Hypothalamus (tissue), 51 donors: Measurements from ENCODE around the gene ZNF71.
A peak's percentile ranks its signal among the peaks of the same experiment; 100 is the strongest.

Experiments
- DNase-seq, 51 donors: peaks; one replicate each; lab custom pipeline; 2025; lab: John Stamatoyannopoulos, UW

The ZNF71 gene

GRCh38 chr19:56594783-56595547 lies at the start of gene ZNF71:
TSS of gene ZNF71 (plus strand) at chr19:56595302. CDS start at chr19:56601559, 6,257 bp downstream.
- peak; percentile 24 to 91 (median 80) for DNase-seq

GRCh38 chr19:56547535-56547934 lies 47.6 kb upstream of the ZNF71 start:
- no peak for DNase-seq

- DNase-seq, result no peak
These were observed 40.7 kb upstream of the ZNF71 start for GRCh38 chr19:56554272-56554869.

GRCh38 chr19:56562766-56563165 lies 32.3 kb upstream of the ZNF71 start:
- no peak for DNase-seq

GRCh38 chr19:56566904-56567273 lies 28.2 kb upstream of the ZNF71 start:
- DNase-seq, result peak in 24 of 51 donors; percentile 8 to 67 (median 44)

GRCh38 chr19:56567274-56568120 lies 27.6 kb upstream of the ZNF71 start, which contains the start of gene ZNF470:
TSS of gene ZNF470 (plus strand) at chr19:56567468. CDS start at chr19:56570312, 2,844 bp downstream.
- peak; percentile 47 to 95 (median 87) for DNase-seq

GRCh38 chr19:56572589-56572988 lies 22.5 kb upstream of the ZNF71 start:
- no peak for DNase-seq

GRCh38 chr19:56573914-56574313 lies 21.2 kb upstream of the ZNF71 start:
- DNase-seq, result no peak

GRCh38 chr19:56577719-56578602 lies 17.1 kb upstream of the ZNF71 start:
- DNase-seq, result no peak

- no peak for DNase-seq
These were observed 688 bp upstream of the ZNF71 start for GRCh38 chr19:56594446-56594782.

GRCh38 chr19:56595548-56595899 lies 422 bp downstream of the ZNF71 start:
- no peak for DNase-seq

- no peak for DNase-seq
These were observed 1.6 kb downstream of the ZNF71 start for GRCh38 chr19:56596676-56597075.

GRCh38 chr19:56597696-56598095 lies 2.6 kb downstream of the ZNF71 start:
- DNase-seq, result no peak

GRCh38 chr19:56601375-56601774 lies 6.3 kb downstream of the ZNF71 start:
- DNase-seq, result peak in 1 of 51 donors; percentile 39

- peak in 29 of 51 donors; percentile 4 to 76 (median 36) for DNase-seq
These were observed 8.7 kb downstream of the ZNF71 start for GRCh38 chr19:56603829-56604228.

GRCh38 chr19:56608274-56608964 lies 13.3 kb downstream of the ZNF71 start:
- no peak for DNase-seq

GRCh38 chr19:56611288-56611687 lies 16.2 kb downstream of the ZNF71 start:
- DNase-seq, result no peak

GRCh38 chr19:56612737-56613136 lies 17.6 kb downstream of the ZNF71 start:
- no peak for DNase-seq

- DNase-seq, result no peak
These were observed 18.5 kb downstream of the ZNF71 start for GRCh38 chr19:56613639-56614038.

GRCh38 chr19:56617531-56617930 lies 22.4 kb downstream of the ZNF71 start:
- DNase-seq, result no peak
